BE2C (cell line): ENCODE results near the gene COL15A1.

ENCODE experiments used
- DNase-seq: peaks from one replicate; pipeline ENCODE4 v3.0.0-alpha.2; 2020
- H3K27me3 ChIP-seq: fragments of 250-450 bp; sonication (Bioruptor Pico); 2 replicates; pipeline ENCODE4 v1.5.1; 2020; ENCODE audit warnings: mild to moderate bottlenecking
- H3K36me3 ChIP-seq: fragments of 250-450 bp; sonication (Bioruptor Pico); 2 replicates; pipeline ENCODE4 v1.5.1; 2020; ENCODE audit warnings: mild to moderate bottlenecking
- H3K4me1 ChIP-seq: fragments of 250-450 bp; sonication (Bioruptor Pico); 2 replicates; pipeline ENCODE4 v1.5.1; 2020
- H3K4me3 ChIP-seq: 2 replicates; pipeline ENCODE4 v1.5.1; 2011; ENCODE audit warnings: low read depth, low read length
- H3K9me3 ChIP-seq: fragments of 250-450 bp; sonication (Bioruptor Pico); 2 replicates; pipeline ENCODE4 v1.5.1; 2020
- TF ChIP-seq, protein P1 (sequence below): IDR thresholded peaks from 2 replicates; pipeline ENCODE4 v1.5.1; 2012; ENCODE audit warnings: mild to moderate bottlenecking, low read depth, low read length

Gene COL15A1

DNA sequence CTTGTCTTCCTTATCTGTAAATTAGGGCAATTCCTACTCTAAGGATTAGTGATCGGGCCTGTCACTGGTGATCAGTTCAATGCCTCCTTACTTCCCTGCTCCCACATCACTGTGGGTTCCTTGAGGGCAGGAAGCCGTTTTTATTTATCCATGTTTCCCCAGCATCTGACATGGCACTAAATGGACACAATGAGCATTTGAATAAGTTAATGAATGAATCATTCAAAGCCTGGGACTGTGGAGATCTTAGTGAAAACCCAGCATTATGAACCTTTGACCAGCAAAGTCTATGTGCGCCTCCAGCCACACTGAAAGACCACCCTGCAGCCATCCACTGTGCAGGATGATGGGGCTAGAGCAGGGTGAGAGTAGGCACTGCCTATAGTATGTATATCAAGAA is 11.6 kb downstream of the COL15A1 start:
- no peaks in the 10 kb centered on the region for H3K36me3 ChIP-seq
- no peak for DNase-seq
- TF ChIP-seq, protein P1, sequence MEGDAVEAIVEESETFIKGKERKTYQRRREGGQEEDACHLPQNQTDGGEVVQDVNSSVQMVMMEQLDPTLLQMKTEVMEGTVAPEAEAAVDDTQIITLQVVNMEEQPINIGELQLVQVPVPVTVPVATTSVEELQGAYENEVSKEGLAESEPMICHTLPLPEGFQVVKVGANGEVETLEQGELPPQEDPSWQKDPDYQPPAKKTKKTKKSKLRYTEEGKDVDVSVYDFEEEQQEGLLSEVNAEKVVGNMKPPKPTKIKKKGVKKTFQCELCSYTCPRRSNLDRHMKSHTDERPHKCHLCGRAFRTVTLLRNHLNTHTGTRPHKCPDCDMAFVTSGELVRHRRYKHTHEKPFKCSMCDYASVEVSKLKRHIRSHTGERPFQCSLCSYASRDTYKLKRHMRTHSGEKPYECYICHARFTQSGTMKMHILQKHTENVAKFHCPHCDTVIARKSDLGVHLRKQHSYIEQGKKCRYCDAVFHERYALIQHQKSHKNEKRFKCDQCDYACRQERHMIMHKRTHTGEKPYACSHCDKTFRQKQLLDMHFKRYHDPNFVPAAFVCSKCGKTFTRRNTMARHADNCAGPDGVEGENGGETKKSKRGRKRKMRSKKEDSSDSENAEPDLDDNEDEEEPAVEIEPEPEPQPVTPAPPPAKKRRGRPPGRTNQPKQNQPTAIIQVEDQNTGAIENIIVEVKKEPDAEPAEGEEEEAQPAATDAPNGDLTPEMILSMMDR = no peak
- H3K4me1 ChIP-seq = no peaks in the 10 kb centered on the region
- H3K4me3 ChIP-seq = no peak overlapping the region
- H3K27me3 ChIP-seq = no peaks in the 10 kb centered on the region; the same call in 1 of the 2 replicates
- H3K9me3 ChIP-seq = no peaks in the 10 kb centered on the region

DNA sequence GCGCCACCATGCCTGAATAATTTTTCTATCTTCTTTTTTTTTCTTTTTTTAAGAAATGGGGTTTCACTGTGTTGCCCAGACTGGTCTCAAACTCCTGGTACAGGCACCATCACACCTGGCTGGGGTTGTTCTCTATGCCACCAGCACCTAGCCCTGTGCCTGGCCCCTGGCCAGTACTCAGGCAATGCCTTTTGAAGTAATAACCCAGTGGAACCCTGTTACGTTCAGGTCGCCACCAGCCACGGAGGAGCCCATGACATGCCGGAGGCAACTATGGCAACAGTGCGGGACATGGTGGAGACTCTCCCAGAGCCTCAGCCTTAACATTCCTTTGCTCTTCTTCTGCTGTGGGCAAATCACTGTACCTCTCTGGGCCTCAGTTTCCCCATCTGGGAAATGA is 14.1 kb downstream of the COL15A1 start:
- TF ChIP-seq, protein P1 = no peak
- Histone ChIP-seq H3K27me3 (peaks cover 11% of the 10 kb centered on the region), H3K9me3 (no peaks in the 10 kb centered on the region), H3K36me3 (no peaks in the 10 kb centered on the region), H3K4me1 (no peaks in the 10 kb centered on the region), H3K4me3 (no peak overlapping the region)
- no peak for DNase-seq

DNA sequence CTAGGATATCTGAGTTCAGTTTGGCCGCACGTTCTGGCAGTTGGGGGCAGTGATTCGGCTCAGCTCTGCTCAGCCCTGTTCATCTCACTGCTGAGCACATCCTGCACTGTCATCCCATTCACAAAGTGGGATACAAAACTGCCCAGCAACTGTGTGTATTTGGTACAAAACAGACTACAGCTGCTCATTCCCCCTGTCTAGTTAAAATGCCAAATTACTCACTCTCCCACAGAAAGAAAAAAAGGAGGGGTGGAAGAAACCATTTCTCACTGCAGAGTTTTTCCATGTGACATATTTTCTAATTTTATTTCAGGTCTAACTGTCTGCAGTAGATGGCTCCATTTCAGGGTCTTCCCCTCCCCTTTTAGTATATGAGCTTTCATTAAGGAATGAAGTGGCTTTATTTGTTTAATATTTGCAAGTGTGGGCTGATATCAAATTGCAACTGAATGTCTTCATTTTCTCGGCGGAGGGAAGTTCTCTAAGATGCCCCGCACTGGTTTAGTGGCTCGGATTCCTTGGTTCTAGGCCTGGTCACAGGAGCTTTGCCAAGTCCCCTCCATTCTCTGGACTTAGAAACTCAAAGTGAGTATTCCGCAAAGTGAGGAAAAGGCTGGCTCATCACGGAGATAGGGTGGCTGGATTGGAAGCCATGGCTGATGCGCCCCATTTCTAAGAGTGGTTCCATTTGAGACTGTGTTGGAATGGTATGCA is 14.7 kb downstream of the COL15A1 start:
- H3K4me3 ChIP-seq = no peak overlapping the region
- no peaks in the 10 kb centered on the region for H3K4me1 ChIP-seq
- DNase-seq = no peak
- no peaks in the 10 kb centered on the region; the same call in 1 of the 2 replicates for H3K9me3 ChIP-seq
- H3K36me3 ChIP-seq = no peaks in the 10 kb centered on the region
- TF ChIP-seq, protein P1 = no peak
- H3K27me3 ChIP-seq = peaks cover 11% of the 10 kb centered on the region

DNA sequence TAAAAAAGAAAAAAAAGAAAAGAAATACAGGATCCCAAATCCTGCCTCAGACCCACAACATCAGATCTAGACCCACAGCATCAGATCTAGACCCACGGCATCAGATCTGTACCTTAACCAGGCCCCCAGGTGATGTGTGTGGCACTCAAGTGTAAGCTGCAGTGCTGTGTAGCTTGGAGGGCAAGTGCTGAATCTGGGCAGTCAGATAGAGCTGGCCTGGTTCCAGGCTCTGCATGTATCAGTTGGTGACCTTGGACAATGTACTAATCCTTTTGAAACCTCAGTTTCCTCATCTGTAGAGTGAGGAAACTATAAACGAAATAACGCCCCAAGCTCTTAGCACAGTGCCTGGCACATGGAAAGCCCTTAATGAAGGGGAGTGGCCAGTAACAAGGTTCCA is 16.7 kb downstream of the COL15A1 start:
- Histone ChIP-seq H3K4me3 (no peak overlapping the region), H3K4me1 (no peaks in the 10 kb centered on the region), H3K9me3 (no peaks in the 10 kb centered on the region; the same call in 1 of the 2 replicates), H3K36me3 (no peaks in the 10 kb centered on the region), H3K27me3 (peaks cover 11% of the 10 kb centered on the region)
- no peak for DNase-seq
- TF ChIP-seq, protein P1 = no peak

DNA sequence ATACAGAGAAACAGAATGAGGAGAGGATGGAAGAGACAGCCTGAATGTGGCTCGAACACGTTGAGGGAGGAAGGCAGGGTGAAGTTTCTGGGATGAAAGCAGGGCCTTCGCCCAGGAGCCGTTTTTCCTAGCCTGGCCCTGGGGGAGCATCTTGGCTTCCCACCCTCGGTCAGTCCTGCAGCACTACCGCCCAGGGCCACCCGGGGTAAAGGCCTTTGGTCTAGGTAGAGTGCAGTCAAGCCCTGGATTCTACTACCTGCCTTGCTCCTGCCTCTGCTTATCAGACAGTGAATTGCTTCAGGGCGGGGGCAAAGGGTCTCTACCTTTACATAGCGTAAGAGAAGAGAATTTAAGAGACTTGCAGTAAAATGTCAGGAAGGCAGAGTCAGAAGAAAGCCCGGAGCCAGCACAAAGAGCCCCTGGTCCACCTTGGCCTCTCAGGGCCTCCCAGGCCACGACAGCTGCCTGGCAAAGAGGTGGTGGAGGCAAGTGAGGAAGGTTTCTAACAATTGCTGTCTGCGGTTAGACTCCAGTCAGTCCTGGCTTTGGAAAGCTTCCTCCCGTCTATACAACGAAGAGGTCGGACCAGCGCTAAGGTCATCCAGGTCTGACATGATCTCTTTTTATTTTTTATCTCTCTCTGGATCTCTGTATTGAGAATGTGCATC is 17.9 kb downstream of the COL15A1 start:
- TF ChIP-seq, protein P1 = no peak
- Histone ChIP-seq H3K27me3 (peaks cover 11% of the 10 kb centered on the region), H3K4me3 (no peak overlapping the region), H3K36me3 (no peaks in the 10 kb centered on the region), H3K4me1 (no peaks in the 10 kb centered on the region), H3K9me3 (no peaks in the 10 kb centered on the region; the same call in 1 of the 2 replicates)
- no peak for DNase-seq

DNA sequence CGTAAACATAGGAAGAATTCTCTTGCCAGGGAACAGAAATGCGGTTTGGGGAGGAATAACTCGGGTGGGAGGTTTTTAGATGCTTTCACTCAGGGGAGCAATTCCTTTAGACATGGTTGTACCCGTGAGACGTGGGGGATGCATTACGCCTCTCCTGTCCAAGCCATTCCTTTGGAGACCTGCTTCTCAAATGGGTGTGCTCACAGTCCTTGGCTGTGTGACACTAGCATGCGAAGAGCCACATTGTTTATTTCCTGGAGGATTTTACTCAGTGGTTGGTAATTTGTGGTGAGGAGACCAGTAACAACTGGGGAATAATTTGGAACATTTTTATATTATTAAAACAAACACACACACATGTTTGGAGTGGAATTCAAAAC is 18.5 kb downstream of the COL15A1 start:
- TF ChIP-seq, protein P1 = no peak
- no peaks in the 10 kb centered on the region; the same call in 1 of the 2 replicates for H3K9me3 ChIP-seq
- H3K4me1 ChIP-seq = no peaks in the 10 kb centered on the region
- H3K36me3 ChIP-seq = no peaks in the 10 kb centered on the region
- no peak for DNase-seq
- no peak overlapping the region for H3K4me3 ChIP-seq
- peaks cover 11% of the 10 kb centered on the region for H3K27me3 ChIP-seq
